Mesothelial cell of epicardium (in vitro differentiated cells): Measurements from ENCODE around the gene ZNF324. TPM values are rescaled to one million over a fixed set of nuclear protein-coding genes. Genes with fewer than 3 reads are reported as not detected.
"Not testable (repeated sequence)": the region's sequence is repeated elsewhere in the genome, so short reads cannot be mapped to it uniquely, and the experiment has no call there.

Experiments used
- DNase-seq, 2 experiments: peaks; one replicate each; pipeline ENCODE4 v3.0.0; 2021; ENCODE audit warnings: low spot score in 2 of 2; ENCODE audit not compliant: unreplicated experiment in 2 of 2
- H3K27ac Mint-ChIP-seq: 2 replicates; pipeline ENCODE4 v1.8.0; 2021; ENCODE audit warnings: mixed read lengths
- H3K27me3 Mint-ChIP-seq: 2 replicates; pipeline ENCODE4 v1.8.0; 2021; ENCODE audit warnings: low read depth, mixed read lengths
- H3K36me3 Mint-ChIP-seq: 2 replicates; pipeline ENCODE4 v1.8.0; 2021; ENCODE audit warnings: mixed read lengths
- H3K4me1 Mint-ChIP-seq: 2 replicates; pipeline ENCODE4 v1.8.0; 2021; ENCODE audit warnings: mixed read lengths
- H3K4me3 Mint-ChIP-seq: 2 replicates; pipeline ENCODE4 v1.8.0; 2021; ENCODE audit warnings: mild to moderate bottlenecking, moderate library complexity, mixed read lengths
- H3K9me3 Mint-ChIP-seq: 2 replicates; pipeline ENCODE4 v1.8.0; 2021; ENCODE audit warnings: mixed read lengths
- CTCF ChIP-seq: fragments of 200-600 bp; sonication (generic); IDR thresholded peaks from one replicate; pipeline ENCODE4 v1.5.0; 2021; ENCODE audit warnings: antibody characterized with exemption; ENCODE audit not compliant: unreplicated experiment
- total RNA-seq: library from RNA; stranded (reverse); gene quantifications from 3 replicates; pipeline ENCODE4 v1.2.1, GENCODE V29; 2021

ZNF324 gene
- total RNA-seq, 1 donor from 2014 or later, result 13.4 TPM

GRCh38 chr19:58483776-58484175, 16.9 kb downstream of the ZNF324 start:
- Mint-ChIP-seq H3K27me3 (no peaks in the 10 kb centered on the region), H3K9me3 (no peaks in the 10 kb centered on the region), H3K4me1 (no peaks in the 10 kb centered on the region), H3K4me3 (no peak overlapping the region), H3K27ac (no peak overlapping the region), H3K36me3 (peaks cover 8% of the 10 kb centered on the region)
- no peak for DNase-seq
- no peak for TF ChIP-seq CTCF

DNA sequence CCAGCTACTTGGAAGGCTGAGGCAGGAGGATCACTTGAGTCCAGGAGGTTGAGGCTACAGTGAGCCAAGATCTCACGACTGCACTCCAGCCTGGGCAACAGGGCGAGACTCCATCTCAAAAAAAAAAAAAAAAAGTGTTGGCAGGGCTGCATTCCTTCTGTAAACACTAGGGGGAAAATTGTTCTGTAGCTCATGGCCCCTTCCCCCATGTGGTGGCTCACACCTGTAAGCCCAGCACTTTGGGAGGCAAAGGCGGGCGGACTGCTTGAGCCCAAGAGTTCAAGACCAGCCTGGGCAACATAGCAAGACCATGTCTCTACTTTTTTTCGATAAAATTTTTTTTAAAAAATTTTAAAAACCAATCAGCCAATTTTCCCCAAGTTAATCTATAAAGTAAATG, 17.5 kb downstream of the ZNF324 start:
- H3K27ac Mint-ChIP-seq, H3K36me3 Mint-ChIP-seq, DNase-seq: not testable (repeated sequence)

GRCh38 chr19:58491393-58491792, 24.5 kb downstream of the ZNF324 start:
- Mint-ChIP-seq H3K4me3 (no peak overlapping the region), H3K36me3 (no peaks in the 10 kb centered on the region)

More for the DNA sequence above, 17.5 kb downstream of the ZNF324 start:
- TF ChIP-seq CTCF, result peak; percentile 30
- not testable (repeated sequence) for H3K9me3 Mint-ChIP-seq, H3K4me3 Mint-ChIP-seq, H3K4me1 Mint-ChIP-seq, H3K27me3 Mint-ChIP-seq

GRCh38 chr19:58492265-58492664, 25.4 kb downstream of the ZNF324 start:
- no peak for DNase-seq

More at GRCh38 chr19:58491393-58491792, 24.5 kb downstream of the ZNF324 start:
- TF ChIP-seq CTCF, result no peak
- Mint-ChIP-seq H3K27me3 (no peaks in the 10 kb centered on the region), H3K27ac (no peak overlapping the region), H3K4me1 (no peaks in the 10 kb centered on the region), H3K9me3 (no peaks in the 10 kb centered on the region)
- no peak for DNase-seq

GRCh38 chr19:58497634-58498170, 30.8 kb downstream of the ZNF324 start:
- no peak for TF ChIP-seq CTCF
- no peak overlapping the region for H3K27ac Mint-ChIP-seq
- peaks cover 6% of the 10 kb centered on the region for H3K9me3 Mint-ChIP-seq
- H3K36me3 Mint-ChIP-seq, result no peaks in the 10 kb centered on the region
- H3K4me3 Mint-ChIP-seq, result peak overlapping the region; percentile 28
- no peak for DNase-seq
- no peaks in the 10 kb centered on the region for H3K27me3 Mint-ChIP-seq
- H3K4me1 Mint-ChIP-seq, result peaks cover 18% of the 10 kb centered on the region

More at GRCh38 chr19:58492265-58492664, 25.4 kb downstream of the ZNF324 start:
- H3K27ac Mint-ChIP-seq, result no peak overlapping the region
- no peaks in the 10 kb centered on the region for H3K27me3 Mint-ChIP-seq
- no peak overlapping the region for H3K4me3 Mint-ChIP-seq
- TF ChIP-seq CTCF, result no peak
- no peaks in the 10 kb centered on the region for H3K36me3 Mint-ChIP-seq
- H3K9me3 Mint-ChIP-seq, result no peaks in the 10 kb centered on the region
- no peaks in the 10 kb centered on the region for H3K4me1 Mint-ChIP-seq
